Measurements from ENCODE around the gene SLC1A2.

GRCh38 chr11:35241083-35241482 lies 178.3 kb downstream of the SLC1A2 start:
- TF ChIP-seq, protein P1, sequence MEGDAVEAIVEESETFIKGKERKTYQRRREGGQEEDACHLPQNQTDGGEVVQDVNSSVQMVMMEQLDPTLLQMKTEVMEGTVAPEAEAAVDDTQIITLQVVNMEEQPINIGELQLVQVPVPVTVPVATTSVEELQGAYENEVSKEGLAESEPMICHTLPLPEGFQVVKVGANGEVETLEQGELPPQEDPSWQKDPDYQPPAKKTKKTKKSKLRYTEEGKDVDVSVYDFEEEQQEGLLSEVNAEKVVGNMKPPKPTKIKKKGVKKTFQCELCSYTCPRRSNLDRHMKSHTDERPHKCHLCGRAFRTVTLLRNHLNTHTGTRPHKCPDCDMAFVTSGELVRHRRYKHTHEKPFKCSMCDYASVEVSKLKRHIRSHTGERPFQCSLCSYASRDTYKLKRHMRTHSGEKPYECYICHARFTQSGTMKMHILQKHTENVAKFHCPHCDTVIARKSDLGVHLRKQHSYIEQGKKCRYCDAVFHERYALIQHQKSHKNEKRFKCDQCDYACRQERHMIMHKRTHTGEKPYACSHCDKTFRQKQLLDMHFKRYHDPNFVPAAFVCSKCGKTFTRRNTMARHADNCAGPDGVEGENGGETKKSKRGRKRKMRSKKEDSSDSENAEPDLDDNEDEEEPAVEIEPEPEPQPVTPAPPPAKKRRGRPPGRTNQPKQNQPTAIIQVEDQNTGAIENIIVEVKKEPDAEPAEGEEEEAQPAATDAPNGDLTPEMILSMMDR (IDR thresholded peaks at IDR 0.05): no peak
- TF ChIP-seq POLR2A (IDR thresholded peaks at IDR 0.05): no peak

Data from heart left ventricle (tissue), 13 donors.